ENCODE data around the gene PCSK6. TPM values are rescaled to one million over a fixed set of nuclear protein-coding genes. Genes with fewer than 3 reads are reported as not detected.

Gene PCSK6
- total RNA-seq, 1 donor from 2014 or later = 1.3 TPM

DNA sequence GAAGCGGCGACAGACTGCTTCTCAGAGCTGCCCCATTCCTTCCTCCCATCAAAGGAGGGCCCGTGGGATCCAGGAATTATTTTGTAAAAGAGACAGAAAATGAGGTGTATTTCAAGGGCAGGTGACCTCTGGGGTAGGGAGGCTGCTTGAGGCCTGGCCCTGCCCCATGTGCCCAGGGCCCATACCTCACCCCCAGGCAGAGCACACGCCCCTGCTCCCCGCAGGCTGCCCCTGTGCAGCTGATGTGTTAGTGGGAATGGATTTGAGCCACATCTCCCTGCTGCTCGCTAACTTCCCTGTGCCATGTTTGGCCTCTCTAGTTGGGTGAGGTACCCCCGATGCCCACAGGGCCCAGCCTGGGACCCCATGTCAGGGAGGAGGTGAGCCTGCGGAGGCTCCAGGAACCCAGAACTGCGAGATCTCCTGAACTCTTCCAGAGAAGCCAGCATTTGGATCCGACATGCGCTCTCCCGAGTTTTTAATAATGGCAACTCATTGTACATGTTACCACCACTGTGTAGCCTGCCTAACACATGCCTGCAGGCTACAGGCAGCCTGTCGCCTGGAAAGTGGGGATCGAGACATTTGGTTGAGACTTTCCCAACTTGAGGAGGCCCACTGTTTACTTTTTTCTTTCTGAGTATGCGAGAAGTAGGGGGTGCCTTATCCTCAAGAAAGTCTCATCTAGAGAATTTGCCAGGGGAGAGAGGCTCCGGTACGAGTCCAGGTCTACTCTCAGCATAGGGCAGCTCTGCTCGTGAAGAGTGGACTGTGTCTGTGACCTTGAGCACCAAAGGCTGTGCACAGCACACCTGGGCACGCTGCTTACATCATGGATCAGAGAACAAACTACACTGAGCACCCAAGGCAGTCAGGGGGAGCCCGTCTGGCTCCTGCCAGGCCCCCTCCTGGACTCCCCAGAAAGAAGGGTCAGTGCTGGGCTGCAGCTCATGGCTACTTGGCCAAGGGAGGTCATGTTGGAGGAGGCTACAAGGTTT, 36.1 kb downstream of the PCSK6 start:
- TF ChIP-seq, protein P1, sequence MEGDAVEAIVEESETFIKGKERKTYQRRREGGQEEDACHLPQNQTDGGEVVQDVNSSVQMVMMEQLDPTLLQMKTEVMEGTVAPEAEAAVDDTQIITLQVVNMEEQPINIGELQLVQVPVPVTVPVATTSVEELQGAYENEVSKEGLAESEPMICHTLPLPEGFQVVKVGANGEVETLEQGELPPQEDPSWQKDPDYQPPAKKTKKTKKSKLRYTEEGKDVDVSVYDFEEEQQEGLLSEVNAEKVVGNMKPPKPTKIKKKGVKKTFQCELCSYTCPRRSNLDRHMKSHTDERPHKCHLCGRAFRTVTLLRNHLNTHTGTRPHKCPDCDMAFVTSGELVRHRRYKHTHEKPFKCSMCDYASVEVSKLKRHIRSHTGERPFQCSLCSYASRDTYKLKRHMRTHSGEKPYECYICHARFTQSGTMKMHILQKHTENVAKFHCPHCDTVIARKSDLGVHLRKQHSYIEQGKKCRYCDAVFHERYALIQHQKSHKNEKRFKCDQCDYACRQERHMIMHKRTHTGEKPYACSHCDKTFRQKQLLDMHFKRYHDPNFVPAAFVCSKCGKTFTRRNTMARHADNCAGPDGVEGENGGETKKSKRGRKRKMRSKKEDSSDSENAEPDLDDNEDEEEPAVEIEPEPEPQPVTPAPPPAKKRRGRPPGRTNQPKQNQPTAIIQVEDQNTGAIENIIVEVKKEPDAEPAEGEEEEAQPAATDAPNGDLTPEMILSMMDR (IDR thresholded peaks at IDR 0.05; ENCODE audit: insufficient read depth, low read depth, low read length) = no peak
- TF ChIP-seq EZH2 (IDR thresholded peaks at IDR 0.05; ENCODE audit: insufficient read depth, low read length) = no peak
- H3K4me3 ChIP-seq (ENCODE audit: insufficient read depth, low read depth, low read length) = no peak overlapping the region
- no peaks in the 10 kb centered on the region for H3K79me2 ChIP-seq (ENCODE audit: insufficient read depth, low read length)
- H3K9me3 Mint-ChIP-seq (ENCODE audit: unreplicated experiment) = peaks cover 2% of the 10 kb centered on the region
- no peak overlapping the region for H3K4me3 Mint-ChIP-seq (ENCODE audit: unreplicated experiment)
- H3K27me3 ChIP-seq (ENCODE audit: insufficient read depth, low read length) = no peaks in the 10 kb centered on the region
- DNase-seq (ENCODE audit: low read depth) = no peak
- H3K36me3 Mint-ChIP-seq (ENCODE audit: low read depth, unreplicated experiment) = peaks cover 1% of the 10 kb centered on the region
- H2AFZ ChIP-seq (ENCODE audit: low read depth, low read length) = no peak overlapping the region
- no peak overlapping the region for H3K27ac Mint-ChIP-seq (ENCODE audit: unreplicated experiment)
- peaks cover 22% of the 10 kb centered on the region for H3K27me3 Mint-ChIP-seq (ENCODE audit: low read depth, unreplicated experiment)
- no peak overlapping the region for H3K9ac ChIP-seq (ENCODE audit: low read length)
- H4K20me1 ChIP-seq (ENCODE audit: insufficient read depth, low read length) = no peaks in the 10 kb centered on the region
- no peak overlapping the region for H3K4me2 ChIP-seq (ENCODE audit: low read length)
- H3K36me3 ChIP-seq (ENCODE audit: insufficient read depth, low read length) = no peaks in the 10 kb centered on the region
- H3K4me1 Mint-ChIP-seq (ENCODE audit: low read depth, unreplicated experiment) = peaks cover 5% of the 10 kb centered on the region
- H3K4me1 ChIP-seq (ENCODE audit: insufficient read depth, low read length) = no peaks in the 10 kb centered on the region
- H3K27ac ChIP-seq (ENCODE audit: low read depth, low read length) = no peak overlapping the region
- H3K9me3 ChIP-seq (ENCODE audit: insufficient read depth, low read depth, low read length) = no peaks in the 10 kb centered on the region
- FAIRE-seq = no peak

DNA sequence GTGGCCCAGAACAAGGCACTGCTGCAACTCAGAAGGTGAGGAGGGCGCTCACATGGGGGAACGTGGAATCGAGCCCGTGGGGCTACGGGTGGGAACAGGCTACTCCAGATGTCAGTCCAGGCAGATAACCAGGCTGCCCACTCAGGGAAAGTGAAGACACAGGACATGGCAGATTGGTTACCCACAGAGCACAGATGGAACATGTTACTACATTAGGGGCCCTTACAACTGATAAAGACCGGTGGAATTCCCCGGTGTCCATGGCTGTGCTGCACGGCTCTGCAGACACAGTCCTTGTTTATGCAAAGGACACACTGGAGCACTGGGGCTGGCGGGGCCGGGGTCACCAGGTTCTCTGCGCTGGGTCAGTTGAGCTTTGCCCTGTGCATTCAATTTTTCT, 36.9 kb downstream of the PCSK6 start:
- DNase-seq (ENCODE audit: low read depth) (no peak), FAIRE-seq (no peak)
- Mint-ChIP-seq H3K4me3 (ENCODE audit: unreplicated experiment) (no peak overlapping the region), H3K27me3 (ENCODE audit: low read depth, unreplicated experiment) (peaks cover 21% of the 10 kb centered on the region), H3K27ac (ENCODE audit: unreplicated experiment) (no peak overlapping the region), H3K4me1 (ENCODE audit: low read depth, unreplicated experiment) (peaks cover 5% of the 10 kb centered on the region), H3K9me3 (ENCODE audit: unreplicated experiment) (peaks cover 2% of the 10 kb centered on the region), H3K36me3 (ENCODE audit: low read depth, unreplicated experiment) (no peaks in the 10 kb centered on the region)
- H3K27ac ChIP-seq (ENCODE audit: low read depth, low read length) = no peak overlapping the region
- H3K36me3 ChIP-seq (ENCODE audit: insufficient read depth, low read length) = no peaks in the 10 kb centered on the region
- H3K79me2 ChIP-seq (ENCODE audit: insufficient read depth, low read length) = no peaks in the 10 kb centered on the region
- no peak overlapping the region for H3K4me2 ChIP-seq (ENCODE audit: low read length)
- H3K9me3 ChIP-seq (ENCODE audit: insufficient read depth, low read depth, low read length) = no peaks in the 10 kb centered on the region
- no peak overlapping the region for H3K4me3 ChIP-seq (ENCODE audit: insufficient read depth, low read depth, low read length)
- H3K27me3 ChIP-seq (ENCODE audit: insufficient read depth, low read length) = no peaks in the 10 kb centered on the region
- no peaks in the 10 kb centered on the region for H4K20me1 ChIP-seq (ENCODE audit: insufficient read depth, low read length)
- no peak for TF ChIP-seq EZH2 (IDR thresholded peaks at IDR 0.05; ENCODE audit: insufficient read depth, low read length)
- no peak overlapping the region for H3K9ac ChIP-seq (ENCODE audit: low read length)
- no peak overlapping the region for H2AFZ ChIP-seq (ENCODE audit: low read depth, low read length)
- no peaks in the 10 kb centered on the region for H3K4me1 ChIP-seq (ENCODE audit: insufficient read depth, low read length)

DNA sequence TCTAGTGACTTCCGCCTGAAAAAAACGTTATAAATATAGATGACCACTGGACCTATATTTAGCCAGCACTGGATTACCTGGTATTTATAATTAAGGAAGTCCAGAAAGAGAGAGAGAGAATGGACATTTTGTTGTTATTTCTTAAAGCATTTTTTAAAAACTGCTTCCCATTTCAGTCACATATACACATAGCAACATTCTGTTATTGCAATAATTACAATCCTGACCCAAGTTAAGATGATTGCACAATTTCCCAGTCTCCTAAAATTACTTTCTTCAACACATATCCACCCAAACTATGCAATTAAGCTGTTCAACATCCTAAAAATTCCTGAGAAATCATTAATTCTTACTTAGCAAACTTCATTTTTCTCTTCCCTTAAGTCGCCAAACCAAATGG, 37.7 kb downstream of the PCSK6 start:
- Histone ChIP-seq H3K4me1 (ENCODE audit: insufficient read depth, low read length) (no peaks in the 10 kb centered on the region), H3K36me3 (ENCODE audit: insufficient read depth, low read length) (no peaks in the 10 kb centered on the region), H4K20me1 (ENCODE audit: insufficient read depth, low read length) (no peaks in the 10 kb centered on the region), H3K9ac (ENCODE audit: low read length) (no peak overlapping the region), H3K27ac (ENCODE audit: low read depth, low read length) (no peak overlapping the region), H3K9me3 (ENCODE audit: insufficient read depth, low read depth, low read length) (no peaks in the 10 kb centered on the region), H3K27me3 (ENCODE audit: insufficient read depth, low read length) (no peaks in the 10 kb centered on the region), H3K79me2 (ENCODE audit: insufficient read depth, low read length) (no peaks in the 10 kb centered on the region), H2AFZ (ENCODE audit: low read depth, low read length) (no peak overlapping the region), H3K4me2 (ENCODE audit: low read length) (no peak overlapping the region), H3K4me3 (ENCODE audit: insufficient read depth, low read depth, low read length) (no peak overlapping the region)
- FAIRE-seq (no peak), DNase-seq (ENCODE audit: low read depth) (no peak)
- peaks cover 21% of the 10 kb centered on the region for H3K27me3 Mint-ChIP-seq (ENCODE audit: low read depth, unreplicated experiment)
- H3K36me3 Mint-ChIP-seq (ENCODE audit: low read depth, unreplicated experiment) = no peaks in the 10 kb centered on the region
- TF ChIP-seq, protein P1 (IDR thresholded peaks at IDR 0.05; ENCODE audit: insufficient read depth, low read depth, low read length) = no peak
- TF ChIP-seq EZH2 (IDR thresholded peaks at IDR 0.05; ENCODE audit: insufficient read depth, low read length) = no peak
- no peak overlapping the region for H3K4me3 Mint-ChIP-seq (ENCODE audit: unreplicated experiment)
- H3K4me1 Mint-ChIP-seq (ENCODE audit: low read depth, unreplicated experiment) = peaks cover 5% of the 10 kb centered on the region
- no peak overlapping the region for H3K27ac Mint-ChIP-seq (ENCODE audit: unreplicated experiment)
- H3K9me3 Mint-ChIP-seq (ENCODE audit: unreplicated experiment) = peaks cover 2% of the 10 kb centered on the region
